Muscle of arm (tissue), 12 donors: ENCODE data around the gene RALGAPA2. TPM values are rescaled to one million over a fixed set of nuclear protein-coding genes. Genes with fewer than 3 reads are reported as not detected.

Experiments
- DNase-seq: peaks from one replicate; pipeline ENCODE4 v3.0.0-alpha.2; 2013
- polyA plus RNA-seq, 12 donors: library from polyadenylated mRNA; unstranded; fragments of 120-200 nt; gene quantifications; one replicate each; pipeline ENCODE4 v1.2.1, GENCODE V29; 2013; ENCODE audit not compliant: insufficient read length in 12 of 12

RALGAPA2 gene
- polyA plus RNA-seq, 12 donors: 8.1 to 25.9 (median 9.6) TPM; not detected in 1

DNA sequence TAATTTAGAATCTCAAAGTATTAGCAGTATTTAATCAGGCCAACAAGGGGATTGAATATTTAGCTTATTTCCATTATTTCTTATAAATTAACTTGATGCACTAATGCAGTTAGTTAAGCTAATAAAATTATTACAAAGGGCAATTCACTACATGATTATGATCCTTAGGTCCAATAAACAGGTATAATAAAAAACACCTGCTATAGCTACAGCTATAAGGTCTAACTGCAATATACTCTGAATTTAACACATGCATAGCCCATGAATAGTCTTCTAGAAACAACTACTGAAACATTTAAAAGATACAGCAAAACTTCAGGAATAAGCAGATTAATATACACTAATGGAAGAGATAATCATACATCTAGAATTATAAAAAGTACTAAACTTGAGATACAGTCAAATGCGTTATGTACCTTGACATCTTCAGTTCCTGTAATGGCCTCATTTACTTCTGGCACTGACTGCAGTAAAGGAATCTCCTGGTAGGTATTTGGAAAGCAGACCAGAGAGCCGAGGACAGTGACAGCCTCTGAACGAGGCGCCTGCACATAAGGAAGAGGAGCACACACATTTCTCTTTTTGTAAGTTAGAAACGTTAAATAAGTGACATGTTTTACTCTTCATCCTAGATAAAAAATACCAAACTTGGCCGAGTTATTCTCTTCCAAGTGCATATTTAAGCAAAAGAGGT, 176.1 kb downstream of the RALGAPA2 start:
- no peak for DNase-seq

DNA sequence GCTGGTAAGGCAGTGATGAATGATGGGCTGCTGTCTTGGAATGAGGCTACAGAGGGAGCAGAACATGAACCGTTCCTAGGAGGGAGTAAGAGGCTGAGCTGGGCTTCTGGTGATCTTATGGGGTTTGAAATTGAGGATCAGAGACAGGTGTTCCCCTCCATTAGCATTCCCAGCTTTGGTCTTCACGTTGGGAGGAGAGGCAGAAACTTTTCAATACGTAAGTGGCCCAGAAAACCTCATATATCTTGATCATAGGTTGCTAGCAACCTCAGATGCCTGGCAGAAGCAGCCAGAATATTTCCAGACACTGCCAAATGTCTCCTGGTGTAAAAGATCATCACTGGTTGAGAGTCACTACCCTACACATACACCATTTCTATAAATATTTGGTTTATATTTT, 177.4 kb downstream of the RALGAPA2 start:
- DNase-seq: no peak

DNA sequence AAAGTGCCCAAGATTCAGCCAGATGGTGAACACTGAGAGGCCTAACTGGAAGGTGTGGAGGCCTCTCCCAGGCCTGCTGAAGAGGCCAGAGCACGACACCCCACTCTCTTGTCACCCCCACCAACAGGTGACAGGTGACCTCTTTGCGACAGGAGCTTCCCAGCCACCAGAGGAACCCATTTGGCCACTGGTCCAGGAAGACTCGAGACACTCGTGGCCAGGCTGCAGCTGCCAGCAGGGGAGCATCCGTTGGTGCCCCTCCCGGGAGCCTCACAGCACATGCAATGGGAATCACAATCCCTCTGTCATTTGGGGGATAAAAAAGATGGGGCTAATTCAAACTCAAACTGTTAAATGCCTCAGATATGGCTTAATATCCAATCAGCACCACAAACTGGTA, 181.2 kb downstream of the RALGAPA2 start:
- no peak for DNase-seq

DNA sequence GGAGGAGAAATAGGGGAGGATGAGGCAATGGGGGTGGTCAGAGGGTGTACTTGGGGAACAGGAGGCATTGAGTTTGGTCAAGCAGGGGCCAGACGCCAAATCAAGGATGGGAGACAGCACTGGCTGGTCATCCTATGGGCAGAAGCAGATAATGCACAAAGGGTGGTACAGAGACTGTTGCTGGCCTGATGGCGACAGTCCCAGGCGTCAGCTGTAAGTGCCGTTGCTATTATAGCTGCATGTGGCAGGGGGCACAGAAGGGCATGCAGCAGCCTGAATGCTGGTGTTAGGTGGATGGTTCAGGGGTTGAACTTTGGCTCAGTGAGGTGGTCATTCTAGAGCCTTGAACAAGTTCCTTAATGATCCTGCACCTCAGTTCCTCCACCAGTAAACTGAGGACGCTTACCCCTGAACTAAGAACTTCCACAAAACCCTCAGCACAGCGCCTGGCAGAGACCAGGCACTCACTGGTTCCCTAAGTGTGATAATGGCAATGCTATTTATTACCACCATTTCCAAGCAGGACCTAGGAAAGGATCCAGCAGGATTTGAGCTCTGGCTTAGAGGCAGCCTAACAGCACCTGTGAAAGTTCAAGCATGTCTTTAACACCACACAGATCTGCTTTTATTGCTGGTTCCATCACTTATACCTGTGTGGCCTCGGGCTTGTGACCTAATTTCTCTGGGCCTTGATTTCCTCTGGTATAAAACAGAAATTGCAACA, 181.9 kb downstream of the RALGAPA2 start:
- DNase-seq: no peak

DNA sequence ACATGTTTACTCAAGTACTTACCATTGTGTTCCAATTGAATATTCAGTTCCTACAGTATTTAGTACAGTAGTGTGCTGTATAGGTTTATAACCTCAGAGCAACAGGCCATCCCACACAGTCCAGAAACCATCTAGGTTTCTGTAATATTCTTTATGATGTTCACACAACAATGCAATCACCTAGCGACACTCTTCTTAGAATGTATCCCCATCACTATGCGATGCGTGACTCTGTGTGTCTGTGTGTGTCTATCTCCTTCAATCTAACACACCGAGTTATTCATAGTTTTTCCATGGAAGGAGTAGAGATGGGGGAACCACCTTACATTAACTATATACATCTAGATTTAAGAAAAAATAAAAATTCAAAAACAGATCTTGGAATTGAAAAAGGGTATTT, 182.8 kb downstream of the RALGAPA2 start:
- no peak for DNase-seq

DNA sequence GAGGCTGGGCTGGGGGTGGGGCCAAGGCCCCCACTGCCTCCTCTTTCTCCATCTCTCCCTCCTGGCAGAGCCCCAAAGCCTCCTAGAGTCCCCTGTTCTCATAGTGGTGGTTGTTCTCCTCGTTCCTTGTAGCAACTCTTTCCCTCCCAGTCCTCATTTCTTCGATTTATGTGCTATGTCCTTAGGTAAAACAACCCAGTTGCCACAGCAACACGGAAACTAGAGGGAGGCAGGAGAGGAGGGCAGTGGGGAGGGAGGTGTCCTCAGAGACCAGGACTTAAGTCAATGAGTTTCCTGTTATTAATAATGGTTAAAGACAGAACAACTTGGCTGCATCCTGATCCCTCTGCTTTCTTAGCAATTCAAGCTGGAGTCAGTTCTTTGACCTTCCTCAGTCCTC, 183.6 kb downstream of the RALGAPA2 start:
- no peak for DNase-seq

DNA sequence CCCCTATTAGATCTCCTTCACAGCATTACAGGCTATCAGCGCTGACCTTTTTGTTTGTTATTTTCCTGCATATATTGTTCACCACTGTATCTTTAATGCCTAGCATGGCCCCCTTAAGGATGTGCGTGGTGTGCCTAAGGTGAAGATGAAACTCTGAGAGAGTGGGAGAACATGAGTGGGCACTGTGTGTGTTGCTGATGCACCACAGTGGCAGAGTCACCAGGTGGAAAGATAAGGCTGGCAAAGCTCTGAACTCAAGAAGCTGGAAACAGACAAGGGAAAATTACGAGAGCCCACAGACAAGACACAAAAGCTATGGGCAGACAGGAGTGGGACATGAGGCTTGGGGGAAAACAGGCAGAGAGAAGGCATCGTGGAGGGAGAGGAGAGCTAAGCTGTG, 184.8 kb downstream of the RALGAPA2 start:
- no peak for DNase-seq

DNA sequence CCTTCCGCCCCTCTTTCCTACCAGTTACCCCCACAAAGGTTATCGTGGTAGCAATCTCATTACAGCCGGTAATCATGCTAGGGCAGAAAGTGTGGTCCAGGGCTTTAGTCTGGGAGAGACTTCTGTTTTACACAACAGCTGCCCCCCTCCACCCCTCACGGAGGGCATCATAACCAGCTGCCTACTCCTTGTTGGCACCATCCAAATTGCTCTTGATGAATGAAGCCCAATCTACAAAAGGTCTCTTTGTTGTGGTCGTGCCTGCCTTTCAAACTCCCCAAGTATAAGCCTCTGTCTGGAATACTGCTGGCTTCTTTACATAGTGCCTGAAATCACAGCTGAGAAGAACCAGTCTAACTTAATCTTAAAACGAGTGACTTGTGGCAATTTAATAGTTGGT, 186.7 kb downstream of the RALGAPA2 start:
- DNase-seq: peak; percentile 8

DNA sequence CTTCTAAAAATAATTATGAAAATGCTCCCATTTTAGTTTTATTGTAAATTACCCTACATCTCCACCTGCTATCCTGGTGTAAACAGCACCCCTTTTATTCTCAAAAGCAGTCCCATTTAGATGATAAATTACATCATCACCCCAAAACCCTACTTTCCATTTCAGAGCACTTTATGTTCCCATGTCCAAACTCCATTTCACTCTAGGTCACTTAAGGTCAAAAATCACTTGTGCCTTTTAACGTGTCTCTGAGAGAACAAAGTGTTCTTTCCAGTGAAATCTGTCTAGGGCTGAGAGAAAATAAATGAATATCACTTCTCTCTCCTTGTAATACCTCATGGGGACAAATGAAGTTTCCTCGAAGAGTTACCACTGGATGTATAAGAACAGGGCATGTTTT, 187.2 kb downstream of the RALGAPA2 start:
- no peak for DNase-seq

DNA sequence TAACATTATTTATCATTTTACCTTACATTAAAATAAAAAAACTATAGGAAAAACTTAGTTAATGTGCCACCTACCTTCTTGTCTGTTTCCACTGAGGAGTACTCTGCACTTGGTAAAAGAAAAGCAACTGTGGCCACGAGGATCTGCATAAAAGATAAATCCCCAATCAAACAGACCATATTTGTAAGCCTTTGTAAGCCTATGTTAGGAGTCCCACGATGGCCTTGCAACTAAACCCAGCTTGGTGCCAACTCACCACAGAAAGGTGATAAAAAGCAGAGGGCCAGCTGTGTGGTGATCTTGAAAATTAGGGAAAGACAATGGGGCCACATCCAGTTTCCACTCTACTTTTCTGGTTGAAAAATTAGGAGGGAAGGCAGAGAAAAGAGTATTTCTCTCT, 187.7 kb downstream of the RALGAPA2 start:
- DNase-seq: no peak

DNA sequence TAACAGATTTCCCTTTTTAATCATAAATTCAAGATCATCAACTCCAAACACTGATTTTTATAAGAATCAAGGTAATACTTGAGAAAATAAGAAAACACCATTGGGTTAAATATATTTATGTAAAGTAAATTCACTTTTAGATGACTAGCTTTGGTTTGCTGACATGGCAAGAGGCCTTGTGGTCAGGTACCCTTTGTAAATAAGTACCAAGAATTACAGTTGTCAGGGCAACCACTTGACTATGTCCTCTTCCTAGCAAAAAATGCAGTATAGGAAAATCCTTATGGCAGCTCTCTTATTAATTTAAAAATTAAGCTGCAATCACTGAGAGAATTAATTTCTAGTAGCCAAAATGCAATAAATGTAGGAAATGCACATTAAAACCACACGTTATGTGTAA, 190.7 kb downstream of the RALGAPA2 start:
- DNase-seq: no peak

DNA sequence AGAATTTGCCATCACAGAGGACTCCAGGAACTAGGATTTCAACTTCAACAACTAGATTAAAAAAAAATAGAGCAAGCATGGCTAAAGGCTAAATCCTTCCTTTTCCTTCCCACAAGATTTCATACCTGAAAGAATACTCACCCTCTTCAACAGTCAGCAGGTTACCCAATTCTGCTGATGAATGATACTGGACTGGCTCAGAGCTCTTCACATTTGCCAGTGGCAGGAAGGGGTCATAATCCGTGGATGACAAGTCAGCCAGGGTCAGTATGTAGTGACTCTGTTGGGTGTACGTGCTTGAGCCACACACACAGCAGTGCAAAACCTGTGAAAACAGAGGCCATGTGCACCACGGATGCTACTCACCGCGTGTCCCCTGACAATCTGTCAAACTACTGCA, 191.7 kb downstream of the RALGAPA2 start:
- no peak for DNase-seq

DNA sequence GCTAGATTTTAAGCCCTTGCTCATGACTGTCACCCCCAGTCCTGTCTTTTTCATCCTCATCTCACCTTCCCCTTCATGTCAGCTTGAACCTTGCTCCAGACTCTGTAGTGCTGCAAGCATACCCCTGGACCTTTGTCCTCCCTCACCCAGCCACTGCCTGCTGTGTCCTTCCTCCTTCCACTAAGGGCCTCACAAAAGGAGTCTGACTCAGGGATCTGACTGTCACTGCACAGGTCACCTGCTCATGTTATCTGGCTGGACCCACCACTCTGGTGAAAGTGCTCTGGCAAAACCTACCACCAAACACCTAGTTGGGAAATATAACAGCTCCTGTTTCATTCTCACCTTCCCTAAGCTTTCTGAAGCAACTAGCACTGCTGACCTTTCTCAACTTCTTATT, 193.2 kb downstream of the RALGAPA2 start:
- DNase-seq: no peak

DNA sequence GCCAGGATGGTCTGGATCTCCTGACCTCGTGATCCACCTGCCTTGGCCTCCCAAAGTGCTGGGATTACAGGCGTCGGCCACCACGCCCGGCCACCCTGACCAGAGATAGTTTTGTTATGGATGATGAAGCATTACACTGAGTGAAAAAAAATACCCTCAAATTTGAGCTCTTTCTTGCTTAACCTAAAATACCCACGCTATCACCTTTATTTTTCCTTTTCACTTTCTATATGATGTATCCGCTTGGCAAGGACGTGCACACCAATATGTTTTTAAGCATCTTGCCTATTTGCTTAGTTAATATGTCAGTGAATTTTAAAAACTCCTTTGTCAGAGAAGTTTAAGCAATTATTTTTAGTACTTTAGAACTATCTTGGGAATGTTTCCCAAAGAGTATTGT, 194.2 kb downstream of the RALGAPA2 start:
- no peak for DNase-seq

DNA sequence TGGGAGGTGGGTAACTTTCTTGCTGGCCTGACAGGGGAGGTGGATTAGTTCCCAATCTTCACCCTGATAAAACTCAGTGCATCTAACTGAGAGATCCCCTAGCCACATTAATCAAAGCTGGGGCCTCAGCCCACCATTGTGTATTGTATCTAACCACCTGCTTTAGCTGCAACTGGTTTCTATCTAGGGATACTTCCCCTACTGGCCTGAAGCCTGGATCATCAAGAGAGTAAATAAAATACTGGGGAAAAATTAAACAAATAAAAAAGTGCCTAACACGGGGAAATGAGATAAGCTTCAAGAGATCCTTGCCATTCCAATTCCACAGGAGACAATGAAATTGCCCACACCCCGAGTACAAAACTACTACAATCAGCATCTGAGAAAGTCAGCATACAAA, 195.1 kb downstream of the RALGAPA2 start:
- DNase-seq: no peak

DNA sequence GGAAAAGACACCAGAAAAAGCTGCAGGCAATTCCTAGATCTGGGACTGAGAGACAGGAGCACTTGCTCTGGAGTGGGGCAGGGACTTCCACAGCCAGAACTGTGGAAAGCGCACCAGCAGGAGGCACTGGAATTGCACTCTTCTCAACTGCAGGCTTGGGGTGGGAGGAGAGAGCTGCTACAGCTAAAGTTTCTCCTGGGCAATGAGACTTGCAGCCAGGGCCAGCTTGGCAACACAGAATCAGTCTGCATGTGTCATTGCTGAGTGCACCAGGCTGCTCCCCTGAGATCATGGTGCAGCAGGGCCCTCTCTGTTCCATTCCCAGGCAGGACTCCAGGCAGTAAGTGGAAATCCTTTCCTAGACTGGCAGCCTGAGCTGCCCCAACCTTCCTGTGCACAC, 198.7 kb downstream of the RALGAPA2 start:
- DNase-seq: no peak

DNA sequence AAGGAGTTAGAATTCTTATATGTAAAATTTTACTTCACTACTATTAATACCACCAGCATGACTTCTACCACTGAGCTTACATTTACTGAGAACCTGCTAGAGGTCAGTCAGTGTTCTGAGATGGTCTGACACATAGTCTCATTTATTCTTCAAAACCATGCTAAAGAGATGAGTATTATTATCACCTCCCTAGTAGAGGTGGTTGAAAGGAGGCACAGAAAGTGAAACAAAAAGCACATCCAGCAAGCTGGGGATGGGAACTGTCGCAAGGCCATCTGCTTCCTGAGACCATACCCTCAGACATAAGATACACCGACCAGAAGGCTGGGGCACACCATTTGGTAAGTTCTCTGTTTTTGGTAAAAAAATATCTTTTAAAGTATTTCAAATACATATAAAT, 206.9 kb downstream of the RALGAPA2 start:
- DNase-seq: no peak

DNA sequence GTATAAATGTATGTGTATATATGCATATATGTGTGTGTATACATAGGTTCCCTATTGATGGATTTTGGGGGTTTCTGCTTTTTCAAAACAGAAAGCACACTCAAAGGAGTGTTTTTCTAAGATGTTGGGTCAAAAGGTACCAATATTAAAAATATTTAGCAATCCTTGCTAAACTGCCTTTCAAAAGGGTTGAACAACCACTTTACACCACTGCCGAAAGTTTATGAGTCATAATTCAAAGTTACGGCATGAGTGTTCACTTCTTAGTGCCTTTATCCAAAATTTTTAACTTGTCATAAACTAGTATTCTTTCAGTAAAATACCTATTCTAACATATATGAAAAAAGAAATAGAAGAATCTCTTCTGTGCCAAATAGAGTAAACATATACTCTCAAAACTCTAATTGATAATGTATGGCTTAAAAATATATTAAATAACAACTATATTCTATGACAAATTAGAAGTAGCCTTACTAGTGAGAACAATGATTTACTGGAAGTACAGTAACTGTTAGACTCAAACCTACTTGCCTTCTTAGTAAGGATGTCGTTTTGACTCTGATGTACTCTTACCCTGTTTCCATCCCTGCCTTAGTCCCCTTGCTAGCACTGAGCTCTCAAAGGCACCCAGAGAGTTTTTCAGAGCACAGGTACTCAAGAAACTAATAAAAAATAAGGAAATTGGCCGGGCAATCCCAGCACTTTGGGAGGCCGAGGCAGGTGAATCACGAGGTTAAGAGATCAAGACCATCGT, 208.5 kb downstream of the RALGAPA2 start:
- no peak for DNase-seq

DNA sequence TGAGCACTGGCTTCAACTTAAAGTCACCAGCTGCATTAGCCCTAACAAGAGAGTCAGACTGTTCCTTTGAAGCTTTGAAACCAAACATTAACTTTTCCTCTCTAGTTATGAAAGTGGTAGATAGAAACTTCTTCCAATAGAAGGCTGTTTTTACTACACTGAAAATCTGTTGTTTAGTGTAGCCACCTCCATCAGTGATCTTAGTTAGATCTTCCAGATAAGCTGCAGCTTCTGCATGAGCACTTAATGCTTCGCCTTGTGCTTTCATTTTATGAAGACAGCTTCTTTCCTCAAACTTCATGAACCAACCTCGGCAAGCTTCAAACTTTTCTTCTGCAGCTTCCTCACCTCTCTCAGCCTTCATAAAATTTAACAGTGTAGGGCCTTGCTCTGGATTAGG, 211.3 kb downstream of the RALGAPA2 start:
- no peak for DNase-seq

DNA sequence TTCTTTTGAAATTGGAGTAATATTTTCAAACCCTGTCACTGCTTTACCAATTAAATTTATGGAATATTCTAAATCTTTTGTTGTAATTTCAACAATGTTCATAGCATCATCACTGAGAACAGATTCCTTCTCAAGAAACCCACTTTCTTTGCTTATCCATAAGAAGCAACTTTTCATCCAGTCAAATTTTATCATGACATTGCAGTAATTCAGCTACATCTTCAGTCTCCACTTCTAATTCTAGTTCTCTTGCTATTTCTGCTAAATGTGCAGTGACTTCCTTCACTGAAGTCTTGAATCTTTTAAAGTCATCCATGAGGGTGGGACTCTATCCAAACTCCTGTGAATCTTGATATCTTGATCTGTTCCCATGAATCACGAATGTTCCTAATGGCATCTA, 212.1 kb downstream of the RALGAPA2 start:
- no peak for DNase-seq

DNA sequence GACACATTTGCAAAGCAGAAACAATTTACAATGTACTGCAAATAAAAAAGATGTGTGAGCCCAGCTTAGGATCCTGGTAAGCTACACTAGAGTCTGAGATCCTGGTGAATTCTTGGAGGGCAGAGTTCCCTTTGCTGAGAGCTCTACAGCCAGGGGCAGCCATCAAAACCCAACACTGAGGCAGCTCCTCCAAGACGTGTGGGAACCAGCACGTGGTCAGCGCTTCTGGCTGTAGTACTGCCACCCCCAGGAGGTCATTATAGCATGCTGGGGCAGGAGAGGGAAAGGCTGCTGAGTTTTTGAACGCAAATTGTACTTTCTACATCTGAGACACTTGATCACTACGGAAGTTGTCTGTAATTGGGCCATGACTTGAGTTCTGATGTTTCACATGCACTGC, 213.0 kb downstream of the RALGAPA2 start:
- DNase-seq: no peak

DNA sequence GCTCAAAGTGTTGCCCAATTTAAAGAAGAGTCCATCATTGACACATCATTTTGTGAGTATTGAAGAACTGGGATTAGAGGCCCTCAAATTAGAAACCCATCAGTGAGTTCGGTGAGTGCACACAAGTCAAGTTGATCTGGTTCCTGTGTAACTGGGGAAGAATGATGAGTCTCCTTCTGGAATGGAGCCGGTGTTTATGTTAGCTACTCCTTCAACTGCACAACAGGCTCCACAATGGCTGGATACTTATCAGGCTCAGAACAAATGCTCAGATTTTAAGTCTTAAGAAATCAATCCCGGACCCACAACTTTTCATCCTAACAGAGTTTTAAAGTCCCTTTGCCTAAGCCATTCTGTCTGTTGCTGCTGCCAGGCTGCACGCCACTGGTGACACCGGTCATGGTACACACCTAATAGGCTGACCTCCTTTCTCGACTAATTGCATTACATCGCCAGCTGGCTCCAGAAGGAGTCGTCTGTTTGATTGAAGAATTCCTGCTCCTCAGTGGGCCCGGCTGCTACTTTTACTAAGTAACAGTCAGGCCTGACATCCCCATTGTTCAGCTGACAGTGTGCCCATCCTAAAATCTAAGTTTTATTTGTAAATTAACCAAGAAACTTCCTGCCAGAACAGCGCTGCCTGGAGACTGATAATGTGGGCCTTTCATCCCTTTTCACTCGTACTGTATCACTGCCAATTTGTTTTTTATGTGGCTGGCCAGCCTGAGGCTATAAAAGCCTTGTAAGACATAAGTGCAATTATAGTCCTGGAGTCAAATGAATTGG, 214.2 kb downstream of the RALGAPA2 start:
- no peak for DNase-seq
